HG03342 (cell line): Measurements from ENCODE around the gene UGT1A10.
"Not testable (repeated sequence)": the region's sequence is repeated elsewhere in the genome, so short reads cannot be mapped to it uniquely, and the experiment has no call there.

ENCODE experiments used
- ATAC-seq: cut with Tn5 transposase; IDR thresholded peaks from one replicate; pipeline ENCODE4 v1.9.1; 2021; ENCODE audit warnings: mild to moderate bottlenecking, moderate library complexity; ENCODE audit not compliant: unreplicated experiment

The UGT1A10 gene

GRCh38 chr2:233655043-233655442 lies 18.8 kb downstream of the UGT1A10 start:
- no peak for ATAC-seq

- ATAC-seq: not testable (repeated sequence)
Observed at GRCh38 chr2:233655943-233656342, 19.7 kb downstream of the UGT1A10 start.

GRCh38 chr2:233656443-233656842 lies 20.2 kb downstream of the UGT1A10 start:
- ATAC-seq: no peak

- ATAC-seq: no peak
Observed at GRCh38 chr2:233658610-233659009, 22.4 kb downstream of the UGT1A10 start.

- no peak for ATAC-seq
Observed at GRCh38 chr2:233663911-233664310, 27.7 kb downstream of the UGT1A10 start.

- no peak for ATAC-seq
Observed at GRCh38 chr2:233668605-233669260, 32.5 kb downstream of the UGT1A10 start.

GRCh38 chr2:233671290-233672161 lies 35.3 kb downstream of the UGT1A10 start, which contains the start of gene UGT1A9:
UGT1A9 (plus strand) TSS chr2:233671898; CDS start chr2:233671935, 37 bp downstream.
- ATAC-seq: no peak

- ATAC-seq: no peak
Observed at GRCh38 chr2:233672886-233673285, 36.6 kb downstream of the UGT1A10 start.

GRCh38 chr2:233673896-233674295 lies 37.6 kb downstream of the UGT1A10 start:
- ATAC-seq: no peak

- ATAC-seq: no peak
Observed at GRCh38 chr2:233674314-233674713, 38.1 kb downstream of the UGT1A10 start.

- ATAC-seq: no peak
Observed at GRCh38 chr2:233674995-233675394, 38.7 kb downstream of the UGT1A10 start.

- ATAC-seq: no peak
Observed at GRCh38 chr2:233676046-233676445, 39.8 kb downstream of the UGT1A10 start.

GRCh38 chr2:233679196-233679595 lies 42.9 kb downstream of the UGT1A10 start:
- no peak for ATAC-seq

GRCh38 chr2:233680361-233681045 lies 44.3 kb downstream of the UGT1A10 start:
- no peak for ATAC-seq

- ATAC-seq: no peak
Observed at GRCh38 chr2:233681521-233682099, 45.4 kb downstream of the UGT1A10 start, which contains the start of gene UGT1A7. UGT1A7 (plus strand) TSS chr2:233681901; CDS start chr2:233681938, 37 bp downstream.

GRCh38 chr2:233684640-233685039 lies 48.4 kb downstream of the UGT1A10 start:
- no peak for ATAC-seq

GRCh38 chr2:233686928-233687327 lies 50.7 kb downstream of the UGT1A10 start:
- no peak for ATAC-seq

- ATAC-seq: no peak
Observed at GRCh38 chr2:233688341-233688740, 52.1 kb downstream of the UGT1A10 start.

GRCh38 chr2:233689031-233689430 lies 52.8 kb downstream of the UGT1A10 start:
- ATAC-seq: no peak

- no peak for ATAC-seq
Observed at GRCh38 chr2:233689501-233689900, 53.3 kb downstream of the UGT1A10 start.

- ATAC-seq: no peak
Observed at GRCh38 chr2:233690444-233690843, 54.2 kb downstream of the UGT1A10 start.
